GM18511 (cell line): ENCODE results near the gene ZIC4.
A peak's percentile ranks its signal among the peaks of the same experiment; 100 is the strongest.

Source experiments
- ATAC-seq: cut with Tn5 transposase; IDR thresholded peaks from one replicate; pipeline ENCODE4 v1.9.1; 2021; ENCODE audit warnings: mild to moderate bottlenecking, moderate library complexity; ENCODE audit not compliant: unreplicated experiment

ZIC4 gene

GRCh38 chr3:147371771-147372340 is 34.5 kb downstream of the ZIC4 start:
- ATAC-seq: no peak

GRCh38 chr3:147371140-147371539 is 35.2 kb downstream of the ZIC4 start:
- ATAC-seq: no peak

- no peak for ATAC-seq
Observed at GRCh38 chr3:147370349-147370748, 36.0 kb downstream of the ZIC4 start.

- ATAC-seq: no peak
Observed at GRCh38 chr3:147369661-147370123, 36.7 kb downstream of the ZIC4 start.

- no peak for ATAC-seq
Observed at GRCh38 chr3:147369231-147369630, 37.1 kb downstream of the ZIC4 start.

GRCh38 chr3:147368561-147369221 is 37.7 kb downstream of the ZIC4 start:
- no peak for ATAC-seq

GRCh38 chr3:147368151-147368550 is 38.2 kb downstream of the ZIC4 start:
- no peak for ATAC-seq

- ATAC-seq: no peak
Observed at GRCh38 chr3:147367676-147368075, 38.7 kb downstream of the ZIC4 start.

GRCh38 chr3:147365196-147366115 is 40.9 kb downstream of the ZIC4 start:
- ATAC-seq: no peak

GRCh38 chr3:147364771-147365170 is 41.6 kb downstream of the ZIC4 start:
- ATAC-seq: no peak

- peak; percentile 77 for ATAC-seq
Observed at GRCh38 chr3:147361454-147362420, 44.6 kb downstream of the ZIC4 start.

GRCh38 chr3:147360646-147361453 is 45.5 kb downstream of the ZIC4 start:
- peak; percentile 43 for ATAC-seq

GRCh38 chr3:147360051-147360439 is 46.3 kb downstream of the ZIC4 start:
- no peak for ATAC-seq

GRCh38 chr3:147359177-147360050 is 46.9 kb downstream of the ZIC4 start:
- ATAC-seq: no peak

GRCh38 chr3:147358144-147358992 is 48.0 kb downstream of the ZIC4 start:
- no peak for ATAC-seq

- no peak for ATAC-seq
Observed at GRCh38 chr3:147356909-147357900, 49.1 kb downstream of the ZIC4 start.
